K562 (cell line): ENCODE measurements around the gene MIDN. TPM values are rescaled to one million over a fixed set of nuclear protein-coding genes. Genes with fewer than 3 reads are reported as not detected.

ENCODE experiments used
- CBFB ChIP-seq: sonication (generic); formaldehyde crosslinking; IDR thresholded peaks from 2 replicates; pipeline ENCODE4 v1.4.0; 2020; ENCODE audit warnings: mild to moderate bottlenecking, missing genetic modification reagents
- CCAR2 ChIP-seq: fragments of 200-400 bp; formaldehyde crosslinking; IDR thresholded peaks from 2 replicates; pipeline ENCODE4 v1.6.1; 2017; ENCODE audit warnings: mild to moderate bottlenecking, low read depth, low read length
- FOXK1 ChIP-seq: sonication (generic); formaldehyde crosslinking; IDR thresholded peaks from 2 replicates; pipeline ENCODE4 v1.8.0; 2022; ENCODE audit warnings: missing genetic modification reagents, mild to moderate bottlenecking, borderline replicate concordance
- GTF2F1 ChIP-seq: IDR thresholded peaks from 2 replicates; pipeline ENCODE4 v1.6.1; 2011; ENCODE audit warnings: low read depth, low read length, improper control_type of control experiment
- HNRNPL ChIP-seq: fragments of 200-400 bp; formaldehyde crosslinking; IDR thresholded peaks from 2 replicates; pipeline ENCODE4 v1.6.1; 2017; ENCODE audit warnings: low read depth, mild to moderate bottlenecking, low read length
- JUNB ChIP-seq: fragments of 450-650 bp; formaldehyde crosslinking; conservative IDR thresholded peaks from 2 replicates; pipeline ENCODE4 v1.4.0; 2020; ENCODE audit warnings: mild to moderate bottlenecking
- KAT8 ChIP-seq: fragments of 450-650 bp; IDR thresholded peaks from 2 replicates; pipeline ENCODE4 v1.6.1; 2016; ENCODE audit warnings: low read depth, mild to moderate bottlenecking
- LARP7 ChIP-seq: fragments of 450-650 bp; IDR thresholded peaks from 2 replicates; pipeline ENCODE4 v1.6.1; 2016
- MIER1 ChIP-seq: fragments of 450-650 bp; IDR thresholded peaks from 2 replicates; pipeline ENCODE4 v1.6.1; 2016; ENCODE audit warnings: antibody characterized with exemption, mild to moderate bottlenecking, low read depth
- POLR3A ChIP-seq: IDR thresholded peaks from 2 replicates; pipeline ENCODE4 v1.6.1; 2011; ENCODE audit warnings: borderline replicate concordance, mild to moderate bottlenecking, moderate library complexity; ENCODE audit not compliant: insufficient read length, insufficient read depth; ENCODE audit errors: extremely low read depth
- POU5F1 ChIP-seq: fragments of 150-350 bp; IDR thresholded peaks from 2 replicates; pipeline ENCODE4 v1.6.1; 2014; ENCODE audit warnings: borderline replicate concordance, low read length, low read depth, mild to moderate bottlenecking; ENCODE audit not compliant: partially characterized antibody
- SMAD4 ChIP-seq: fragments of 250-450 bp; sonication (Bioruptor Pico); conservative IDR thresholded peaks from 2 replicates; pipeline ENCODE4 v1.8.0; 2021; ENCODE audit warnings: inconsistent platforms, mild to moderate bottlenecking, moderate library complexity
- SRSF1 ChIP-seq: fragments of 200-400 bp; formaldehyde crosslinking; IDR thresholded peaks from 2 replicates; pipeline ENCODE4 v1.6.1; 2017; ENCODE audit warnings: mild to moderate bottlenecking, low read depth, low read length, moderate library complexity
- SRSF7 ChIP-seq: fragments of 200-400 bp; formaldehyde crosslinking; optimal IDR thresholded peaks from 2 replicates; pipeline ENCODE3; 2017; ENCODE audit warnings: mild to moderate bottlenecking, low read depth, low read length
- SRSF9 ChIP-seq: fragments of 200-400 bp; formaldehyde crosslinking; IDR thresholded peaks from 2 replicates; pipeline ENCODE4 v1.6.1; 2017; ENCODE audit warnings: low read depth, low read length, borderline replicate concordance
- TAF1 ChIP-seq: IDR thresholded peaks from 2 replicates; pipeline ENCODE4 v1.6.1; 2011; ENCODE audit warnings: mild to moderate bottlenecking, low read length, moderate library complexity; ENCODE audit not compliant: insufficient read depth, control insufficient read depth, severe bottlenecking; ENCODE audit errors: extremely low read depth
- TAL1 ChIP-seq: fragments of 450-650 bp; IDR thresholded peaks from 2 replicates; pipeline ENCODE4 v1.6.1; 2016; ENCODE audit warnings: mild to moderate bottlenecking
- TARDBP ChIP-seq: fragments of 450-650 bp; IDR thresholded peaks from 2 replicates; pipeline ENCODE4 v1.6.1; 2016
- TCF15 ChIP-seq: fragments of 250-450 bp; sonication (Bioruptor Pico); IDR thresholded peaks from 2 replicates; pipeline ENCODE4 v1.8.0; 2022; ENCODE audit warnings: moderate library complexity, mild to moderate bottlenecking, inconsistent platforms
- U2AF2 ChIP-seq: fragments of 200-400 bp; formaldehyde crosslinking; optimal IDR thresholded peaks from 2 replicates; pipeline ENCODE3; 2017; ENCODE audit warnings: low read depth, mild to moderate bottlenecking, low read length
- ZBTB1 ChIP-seq: sonication (generic); formaldehyde crosslinking; IDR thresholded peaks from 2 replicates; pipeline ENCODE4 v1.8.1; 2023; ENCODE audit warnings: missing genetic modification reagents, low read depth, mild to moderate bottlenecking, borderline replicate concordance
- ZFP36 ChIP-seq: fragments of 150-350 bp; IDR thresholded peaks from 2 replicates; pipeline ENCODE4 v1.6.1; 2018; ENCODE audit warnings: low read length, low read depth; ENCODE audit not compliant: partially characterized antibody
- ZNF197 ChIP-seq: fragments of 200-800 bp; sonication (Bioruptor generic); IDR thresholded peaks from 2 replicates; pipeline ENCODE4 v1.6.1; 2016; ENCODE audit warnings: low read depth, missing genetic modification characterization, missing compliant biosample characterization
- ZNF707 ChIP-seq: fragments of 250-450 bp; sonication (Bioruptor Pico); conservative IDR thresholded peaks from 2 replicates; pipeline ENCODE4 v1.8.0; 2022; ENCODE audit warnings: inconsistent platforms, mild to moderate bottlenecking, moderate library complexity
- polyA plus RNA-seq, 8 experiments: library from polyadenylated mRNA; depleted of rRNA in 4 of 8; stranded (reverse) in 5 of 8; unstranded in 3 of 8; fragments of >200 nt; fragmentation: Nextera tagmentation in 2 of 8; fragmentation: Illumina TruSeq in 1 of 8; extraction: Ambion mirVana in 2 of 8; extraction: Trizol in 1 of 8; gene quantifications; 2 replicates each; pipeline versions ENCODE4 v1.2.1 to v1.2.3, GENCODE V29; 2011 to 2014; ENCODE audit warnings: inconsistent platforms in 1 of 8, missing spikeins in 1 of 8
- total RNA-seq, 7 experiments: library from RNA; depleted of rRNA in 6 of 7; stranded (reverse); fragments of >200 nt in 6 of 7; fragmentation: Illumina TruSeq in 2 of 7; extraction: Trizol in 2 of 7; gene quantifications; 2 replicates each; pipeline versions ENCODE4 v1.2.1 to v1.2.3, GENCODE V29; 2011 to 2021; ENCODE audit warnings: low replicate concordance in 1 of 7
- TF ChIP-seq, protein P1 (sequence below), 2 experiments: fragments of 200-800 bp in 1 of 2; sonication (Bioruptor generic) in 1 of 2; sonication (generic) in 1 of 2; formaldehyde crosslinking in 1 of 2; IDR thresholded peaks in 1 of 2; conservative IDR thresholded peaks in 1 of 2; 2 replicates each; pipeline versions ENCODE4 v1.5.0 to v1.6.1; 2016 to 2020; ENCODE audit warnings: missing compliant biosample characterization in 1 of 2, missing genetic modification characterization in 1 of 2, missing genetic modification reagents in 1 of 2
- TF ChIP-seq, protein P2 (sequence below), 2 experiments: IDR thresholded peaks; 2 replicates each; pipeline ENCODE4 v1.6.1; 2012; ENCODE audit warnings: improper control_type of control experiment in 2 of 2, low read depth in 2 of 2, low read length in 2 of 2, borderline replicate concordance in 1 of 2

Gene MIDN
- total and polyA plus RNA-seq, 9 of the 15 experiments (the other 6 are each of a cell fraction or from before 2014, with no cell fraction given), result 0.17 to 120 (median 10.1) TPM

- TF ChIP-seq TCF15 (CRISPR knock-in tag) (no peak), CBFB (CRISPR knock-in tag) (no peak), SRSF9 (no peak), ZNF197 (CRISPR knock-in tag) (no peak), POLR3A (no peak), TAF1 (peak; percentile 9), TAL1 (no peak), GTF2F1 (0 out of 2 replicates have a peak, but pooled peaks have one; percentile 12), JUNB (CRISPR knock-in tag) (no peak), ZNF707 (no peak), HNRNPL (no peak), POU5F1 (no peak), KAT8 (no peak), U2AF2 (no peak), SRSF7 (no peak), TARDBP (peak; percentile 93; the same call in 1 of the 2 replicates), MIER1 (no peak), SMAD4 (CRISPR knock-in tag) (peak; percentile 94), LARP7 (no peak), FOXK1 (no peak), ZFP36 (no peak), ZBTB1 (CRISPR knock-in tag) (no peak), CCAR2 (no peak), SRSF1 (no peak)
- TF ChIP-seq, protein P1, sequence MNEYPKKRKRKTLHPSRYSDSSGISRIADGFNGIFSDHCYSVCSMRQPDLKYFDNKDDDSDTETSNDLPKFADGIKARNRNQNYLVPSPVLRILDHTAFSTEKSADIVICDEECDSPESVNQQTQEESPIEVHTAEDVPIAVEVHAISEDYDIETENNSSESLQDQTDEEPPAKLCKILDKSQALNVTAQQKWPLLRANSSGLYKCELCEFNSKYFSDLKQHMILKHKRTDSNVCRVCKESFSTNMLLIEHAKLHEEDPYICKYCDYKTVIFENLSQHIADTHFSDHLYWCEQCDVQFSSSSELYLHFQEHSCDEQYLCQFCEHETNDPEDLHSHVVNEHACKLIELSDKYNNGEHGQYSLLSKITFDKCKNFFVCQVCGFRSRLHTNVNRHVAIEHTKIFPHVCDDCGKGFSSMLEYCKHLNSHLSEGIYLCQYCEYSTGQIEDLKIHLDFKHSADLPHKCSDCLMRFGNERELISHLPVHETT (CRISPR knock-in tag; conservative IDR thresholded peaks at IDR 0.05 in 1 of 2, IDR thresholded peaks at IDR 0.05 in 1 of 2), result peak in 1 of 2 experiments; percentile 97; a peak in 2 of 4 replicates
- TF ChIP-seq, protein P2, sequence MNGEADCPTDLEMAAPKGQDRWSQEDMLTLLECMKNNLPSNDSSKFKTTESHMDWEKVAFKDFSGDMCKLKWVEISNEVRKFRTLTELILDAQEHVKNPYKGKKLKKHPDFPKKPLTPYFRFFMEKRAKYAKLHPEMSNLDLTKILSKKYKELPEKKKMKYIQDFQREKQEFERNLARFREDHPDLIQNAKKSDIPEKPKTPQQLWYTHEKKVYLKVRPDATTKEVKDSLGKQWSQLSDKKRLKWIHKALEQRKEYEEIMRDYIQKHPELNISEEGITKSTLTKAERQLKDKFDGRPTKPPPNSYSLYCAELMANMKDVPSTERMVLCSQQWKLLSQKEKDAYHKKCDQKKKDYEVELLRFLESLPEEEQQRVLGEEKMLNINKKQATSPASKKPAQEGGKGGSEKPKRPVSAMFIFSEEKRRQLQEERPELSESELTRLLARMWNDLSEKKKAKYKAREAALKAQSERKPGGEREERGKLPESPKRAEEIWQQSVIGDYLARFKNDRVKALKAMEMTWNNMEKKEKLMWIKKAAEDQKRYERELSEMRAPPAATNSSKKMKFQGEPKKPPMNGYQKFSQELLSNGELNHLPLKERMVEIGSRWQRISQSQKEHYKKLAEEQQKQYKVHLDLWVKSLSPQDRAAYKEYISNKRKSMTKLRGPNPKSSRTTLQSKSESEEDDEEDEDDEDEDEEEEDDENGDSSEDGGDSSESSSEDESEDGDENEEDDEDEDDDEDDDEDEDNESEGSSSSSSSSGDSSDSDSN (IDR thresholded peaks at IDR 0.05; ENCODE audit: borderline replicate concordance in 1 of 2, low read depth in 2 of 2, low read length in 2 of 2), result no peak
Measured at GRCh38 chr19:1248786-1249297, 459 bp downstream of the MIDN start (continued).
